Colonic mucosa (tissue), 4 donors: ENCODE data around the gene KIF21B. TPM values are rescaled to one million over a fixed set of nuclear protein-coding genes. Genes with fewer than 3 reads are reported as not detected.

Experiments
- DNase-seq: peaks from one replicate; pipeline ENCODE4 v3.0.0-alpha.2; 2020
- H3K27ac ChIP-seq: fragments of 200-600 bp; one replicate; pipeline ENCODE4 v1.8.0; 2021
- H3K27me3 ChIP-seq: fragments of 200-600 bp; one replicate; pipeline ENCODE4 v1.8.0; 2021
- H3K36me3 ChIP-seq: fragments of 200-600 bp; one replicate; pipeline ENCODE4 v1.8.0; 2021
- H3K4me1 ChIP-seq: fragments of 200-600 bp; one replicate; pipeline ENCODE4 v1.8.0; 2021; ENCODE audit warnings: mild to moderate bottlenecking
- H3K4me3 ChIP-seq: fragments of 200-600 bp; one replicate; pipeline ENCODE4 v1.8.0; 2021
- H3K9ac ChIP-seq, 2 donors: one replicate each; pipeline ENCODE4 v1.7.0; 2013; ENCODE audit warnings: control low read depth in 2 of 2, low read depth in 2 of 2, low read length in 2 of 2
- H3K9me3 ChIP-seq: fragments of 200-600 bp; one replicate; pipeline ENCODE4 v1.8.0; 2021
- intact Hi-C: fragments of 100-400 bp; cut with DNase I; formaldehyde crosslinking; loops from one replicate; pipeline ENCODE4 v1.14.1; 2022
- total RNA-seq, 2 donors: library from RNA; stranded (reverse); fragmentation: NEBNext Ultra II Directional in 1 of 2; extraction: Animal tissue kit (Norgen Biotek cat#: 25700) in 1 of 2; gene quantifications; one replicate each; pipeline ENCODE4 v1.2.1, GENCODE V29; 2021
- TF ChIP-seq, protein P1 (sequence below): fragments of 200-600 bp; IDR thresholded peaks from one replicate; pipeline ENCODE4 v1.8.0; 2022; ENCODE audit warnings: antibody characterized with exemption, mild to moderate bottlenecking
- donor health status: healthy.
- donor health status: DM: no; HTN: no; CAD: no.
- donor health status: DM: no; HTN: no; CAD: no.

The KIF21B gene
- total RNA-seq, 2 donors from 2014 or later: 3.1 to 10.4 TPM

DNA sequence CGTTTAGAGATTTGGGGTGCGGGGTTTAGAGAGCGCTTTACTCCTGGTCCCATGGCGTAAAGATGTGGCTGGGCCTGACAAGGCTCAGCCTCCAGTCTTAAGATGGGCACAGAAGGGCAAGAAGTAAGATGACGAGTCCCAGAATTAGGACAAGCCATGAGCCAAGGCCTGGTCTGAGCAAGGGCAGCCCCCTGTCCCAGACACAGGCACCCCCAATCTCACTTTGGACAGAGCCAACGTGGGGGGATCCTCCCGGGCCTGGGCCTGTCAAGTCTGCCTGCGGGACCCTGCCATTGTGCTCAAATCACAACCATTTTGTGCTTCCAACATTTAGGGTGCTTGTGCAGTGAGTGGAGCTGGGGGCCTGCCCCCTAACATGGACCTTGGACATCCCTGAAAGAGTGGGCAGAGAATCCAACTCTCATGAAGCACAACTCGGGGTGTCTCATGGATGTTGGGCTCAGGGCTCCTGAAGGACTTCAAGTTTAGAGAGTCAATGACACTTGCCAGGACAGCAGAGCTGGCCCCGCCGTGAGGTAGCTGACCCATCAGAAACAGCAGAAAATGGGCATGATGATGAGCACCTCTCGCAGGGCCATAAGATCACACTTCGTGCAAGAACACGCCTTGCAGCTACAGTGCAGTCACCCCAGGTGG lies 52.6 kb downstream of the KIF21B start:
- no peak overlapping the region for H3K9ac ChIP-seq
- no peaks in the 10 kb centered on the region for H3K36me3 ChIP-seq
- no peaks in the 10 kb centered on the region for H3K4me1 ChIP-seq
- intact Hi-C loops: loop anchor here (1.0 kb wide), 1 partner anchor 143 kb away; no protein-coding TSS in a partner anchor
- TF ChIP-seq, protein P1, sequence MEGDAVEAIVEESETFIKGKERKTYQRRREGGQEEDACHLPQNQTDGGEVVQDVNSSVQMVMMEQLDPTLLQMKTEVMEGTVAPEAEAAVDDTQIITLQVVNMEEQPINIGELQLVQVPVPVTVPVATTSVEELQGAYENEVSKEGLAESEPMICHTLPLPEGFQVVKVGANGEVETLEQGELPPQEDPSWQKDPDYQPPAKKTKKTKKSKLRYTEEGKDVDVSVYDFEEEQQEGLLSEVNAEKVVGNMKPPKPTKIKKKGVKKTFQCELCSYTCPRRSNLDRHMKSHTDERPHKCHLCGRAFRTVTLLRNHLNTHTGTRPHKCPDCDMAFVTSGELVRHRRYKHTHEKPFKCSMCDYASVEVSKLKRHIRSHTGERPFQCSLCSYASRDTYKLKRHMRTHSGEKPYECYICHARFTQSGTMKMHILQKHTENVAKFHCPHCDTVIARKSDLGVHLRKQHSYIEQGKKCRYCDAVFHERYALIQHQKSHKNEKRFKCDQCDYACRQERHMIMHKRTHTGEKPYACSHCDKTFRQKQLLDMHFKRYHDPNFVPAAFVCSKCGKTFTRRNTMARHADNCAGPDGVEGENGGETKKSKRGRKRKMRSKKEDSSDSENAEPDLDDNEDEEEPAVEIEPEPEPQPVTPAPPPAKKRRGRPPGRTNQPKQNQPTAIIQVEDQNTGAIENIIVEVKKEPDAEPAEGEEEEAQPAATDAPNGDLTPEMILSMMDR: no peak
- H3K27ac ChIP-seq: no peak overlapping the region
- DNase-seq: no peak
- H3K27me3 ChIP-seq: no peaks in the 10 kb centered on the region
- no peaks in the 10 kb centered on the region for H3K9me3 ChIP-seq
- no peak overlapping the region for H3K4me3 ChIP-seq

GRCh38 chr1:200969726-200970561 lies 53.6 kb downstream of the KIF21B start:
- TF ChIP-seq, protein P1: no peak
- H3K4me1 ChIP-seq: no peaks in the 10 kb centered on the region
- no peak overlapping the region for H3K9ac ChIP-seq
- H3K9me3 ChIP-seq: no peaks in the 10 kb centered on the region
- H3K4me3 ChIP-seq: no peak overlapping the region
- intact Hi-C loops: no loop called here
- DNase-seq: no peak
- no peaks in the 10 kb centered on the region for H3K36me3 ChIP-seq
- no peaks in the 10 kb centered on the region for H3K27me3 ChIP-seq
- H3K27ac ChIP-seq: no peak overlapping the region

- Histone ChIP-seq H3K9ac (no peak overlapping the region), H3K27ac (no peak overlapping the region), H3K4me1 (no peaks in the 10 kb centered on the region), H3K27me3 (no peaks in the 10 kb centered on the region), H3K4me3 (no peak overlapping the region), H3K36me3 (no peaks in the 10 kb centered on the region), H3K9me3 (no peaks in the 10 kb centered on the region)
- intact Hi-C loops: no loop called here
- TF ChIP-seq, protein P1: no peak
- no peak for DNase-seq
These were observed 54.8 kb downstream of the KIF21B start for GRCh38 chr1:200968469-200969410.

GRCh38 chr1:200967693-200968468 lies 55.6 kb downstream of the KIF21B start:
- no peak overlapping the region for H3K27ac ChIP-seq
- H3K9ac ChIP-seq: no peak overlapping the region
- no peak overlapping the region for H3K4me3 ChIP-seq
- TF ChIP-seq, protein P1: no peak
- intact Hi-C loops: no loop called here
- H3K4me1 ChIP-seq: no peaks in the 10 kb centered on the region
- no peak for DNase-seq
- H3K9me3 ChIP-seq: no peaks in the 10 kb centered on the region
- H3K27me3 ChIP-seq: no peaks in the 10 kb centered on the region
- no peaks in the 10 kb centered on the region for H3K36me3 ChIP-seq
